WERI-Rb-1 (cell line): ENCODE results near the gene RRP7A.
"Not testable (repeated sequence)": the region's sequence is repeated elsewhere in the genome, so short reads cannot be mapped to it uniquely, and the experiment has no call there.

Source experiments
- DNase-seq: peaks from one replicate; pipeline ENCODE4 v3.0.0-alpha.2; 2020
- H3K27ac ChIP-seq: fragments of 250-450 bp; sonication (Bioruptor Pico); 2 replicates; pipeline ENCODE4 v1.5.1; 2020; ENCODE audit warnings: mild to moderate bottlenecking, moderate library complexity
- H3K27me3 ChIP-seq: fragments of 250-450 bp; sonication (Bioruptor Pico); 2 replicates; pipeline ENCODE4 v1.5.1; 2021; ENCODE audit warnings: mild to moderate bottlenecking, low read depth, moderate library complexity; ENCODE audit not compliant: insufficient read depth, severe bottlenecking
- H3K36me3 ChIP-seq: fragments of 250-450 bp; sonication (Bioruptor Pico); 2 replicates; pipeline ENCODE4 v1.5.1; 2020; ENCODE audit warnings: mild to moderate bottlenecking, moderate library complexity
- H3K4me3 ChIP-seq: 2 replicates; pipeline ENCODE4 v1.5.1; 2011; ENCODE audit warnings: low read depth, mild to moderate bottlenecking, control low read depth, low read length
- H3K9me3 ChIP-seq: fragments of 250-450 bp; sonication (Bioruptor Pico); 2 replicates; pipeline ENCODE4 v1.5.1; 2021; ENCODE audit warnings: mild to moderate bottlenecking, moderate library complexity; ENCODE audit not compliant: severe bottlenecking
- TF ChIP-seq, protein P1 (sequence below): IDR thresholded peaks from 2 replicates; pipeline ENCODE4 v1.5.1; 2011; ENCODE audit warnings: low read depth, mild to moderate bottlenecking, control low read depth, inconsistent platforms, low read length

Gene RRP7A

DNA sequence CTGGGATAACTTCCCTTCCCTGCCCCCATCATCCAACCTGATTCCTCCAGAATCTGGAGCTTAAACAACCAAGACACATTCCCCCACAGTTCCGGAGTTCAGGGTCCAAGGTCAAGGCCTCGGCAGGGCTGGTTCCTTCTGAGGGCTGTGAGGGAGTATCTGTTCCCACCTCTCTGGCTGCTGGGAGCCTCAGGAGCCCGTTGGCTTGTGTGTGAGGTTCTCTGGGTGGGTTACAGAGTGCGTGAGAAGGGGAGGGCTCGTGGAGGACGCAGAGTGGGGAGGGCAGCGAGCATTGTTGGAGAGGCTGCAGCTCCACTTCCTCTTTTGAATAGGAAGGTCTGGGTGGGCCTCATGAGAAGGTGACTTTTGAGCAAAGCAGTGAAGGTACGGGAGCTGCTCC lies 42.7 kb upstream of the RRP7A start:
- H3K4me3 ChIP-seq = no peak overlapping the region
- DNase-seq = no peak
- TF ChIP-seq, protein P1, sequence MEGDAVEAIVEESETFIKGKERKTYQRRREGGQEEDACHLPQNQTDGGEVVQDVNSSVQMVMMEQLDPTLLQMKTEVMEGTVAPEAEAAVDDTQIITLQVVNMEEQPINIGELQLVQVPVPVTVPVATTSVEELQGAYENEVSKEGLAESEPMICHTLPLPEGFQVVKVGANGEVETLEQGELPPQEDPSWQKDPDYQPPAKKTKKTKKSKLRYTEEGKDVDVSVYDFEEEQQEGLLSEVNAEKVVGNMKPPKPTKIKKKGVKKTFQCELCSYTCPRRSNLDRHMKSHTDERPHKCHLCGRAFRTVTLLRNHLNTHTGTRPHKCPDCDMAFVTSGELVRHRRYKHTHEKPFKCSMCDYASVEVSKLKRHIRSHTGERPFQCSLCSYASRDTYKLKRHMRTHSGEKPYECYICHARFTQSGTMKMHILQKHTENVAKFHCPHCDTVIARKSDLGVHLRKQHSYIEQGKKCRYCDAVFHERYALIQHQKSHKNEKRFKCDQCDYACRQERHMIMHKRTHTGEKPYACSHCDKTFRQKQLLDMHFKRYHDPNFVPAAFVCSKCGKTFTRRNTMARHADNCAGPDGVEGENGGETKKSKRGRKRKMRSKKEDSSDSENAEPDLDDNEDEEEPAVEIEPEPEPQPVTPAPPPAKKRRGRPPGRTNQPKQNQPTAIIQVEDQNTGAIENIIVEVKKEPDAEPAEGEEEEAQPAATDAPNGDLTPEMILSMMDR = no peak
- H3K9me3 ChIP-seq = peaks cover 4% of the 10 kb centered on the region
- 0 out of 2 replicates have a peak overlapping the region, but pooled peaks have one; percentile 9 for H3K27ac ChIP-seq
- no peaks in the 10 kb centered on the region for H3K27me3 ChIP-seq
- peaks cover 19% of the 10 kb centered on the region for H3K36me3 ChIP-seq

DNA sequence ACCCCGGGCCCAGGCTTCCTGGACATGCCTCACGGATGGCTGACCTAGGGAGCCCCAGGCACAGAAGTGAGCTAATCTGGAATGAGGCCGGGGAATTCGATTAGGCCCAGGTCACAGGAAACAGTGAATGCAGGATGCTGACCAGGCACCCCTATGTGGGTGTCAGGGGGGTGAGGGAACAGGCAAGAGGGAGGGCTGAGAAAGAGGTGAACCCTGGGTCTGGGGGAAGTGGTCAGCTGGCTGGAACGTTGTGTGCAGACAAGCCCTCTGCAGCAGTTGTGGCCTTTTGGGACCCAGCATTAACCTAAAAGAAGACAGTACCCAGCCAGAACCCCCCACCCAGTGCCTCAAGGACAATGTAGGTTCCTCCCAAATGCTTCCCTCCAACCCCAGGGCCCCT lies 42.3 kb upstream of the RRP7A start:
- H3K4me3 ChIP-seq = no peak overlapping the region

DNA sequence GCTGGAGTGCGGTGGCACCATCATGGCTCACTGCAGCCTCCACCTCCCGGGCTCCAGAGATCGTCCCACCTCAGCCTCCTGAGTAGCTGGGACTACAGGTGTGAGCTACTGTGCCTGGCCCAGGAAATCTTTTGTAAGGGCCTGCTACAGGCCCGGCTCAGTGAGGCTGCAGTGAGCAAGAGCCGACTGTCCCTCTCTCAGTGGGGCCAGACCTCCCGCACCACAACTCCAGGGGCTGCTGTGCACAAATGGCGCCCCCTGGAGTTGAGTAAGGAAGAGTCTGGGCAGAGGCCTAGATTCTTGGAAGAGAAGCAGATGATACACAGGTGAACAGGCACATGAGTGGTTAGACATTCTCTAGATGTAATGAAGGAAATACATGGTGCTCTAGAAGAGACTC lies 41.2 kb upstream of the RRP7A start:
- peaks cover 4% of the 10 kb centered on the region for H3K9me3 ChIP-seq
- peaks cover 14% of the 10 kb centered on the region for H3K36me3 ChIP-seq
- no peak overlapping the region for H3K27ac ChIP-seq
- TF ChIP-seq, protein P1 = peak; percentile 69
- no peaks in the 10 kb centered on the region for H3K27me3 ChIP-seq
- H3K4me3 ChIP-seq = no peak overlapping the region
- DNase-seq = peak; percentile 39

More for the DNA sequence above, 42.3 kb upstream of the RRP7A start:
- Histone ChIP-seq H3K27me3 (no peaks in the 10 kb centered on the region), H3K9me3 (peaks cover 4% of the 10 kb centered on the region), H3K36me3 (peaks cover 19% of the 10 kb centered on the region), H3K27ac (no peak overlapping the region)
- DNase-seq = no peak
- TF ChIP-seq, protein P1 = no peak

DNA sequence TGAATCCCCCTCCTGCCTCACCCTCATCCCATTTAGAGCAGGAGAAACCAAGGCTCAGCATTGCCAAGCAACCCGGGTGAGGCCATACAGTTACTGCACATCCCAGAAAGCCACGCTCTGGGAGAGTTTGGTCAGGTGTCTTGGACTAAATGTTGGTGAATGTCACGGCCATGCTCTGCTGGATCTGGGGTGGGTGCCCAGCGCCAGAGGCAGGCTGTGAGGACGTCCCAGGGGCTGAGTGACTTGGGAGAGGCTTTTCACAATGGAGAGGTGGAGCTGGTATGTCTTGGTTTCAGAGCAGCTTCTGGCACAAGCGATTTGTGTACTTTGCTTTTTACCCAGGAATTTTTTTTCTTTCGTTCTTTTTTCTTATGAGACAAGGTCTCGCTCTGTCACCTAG lies 40.8 kb upstream of the RRP7A start:
- TF ChIP-seq, protein P1 = no peak
- DNase-seq = no peak
- Histone ChIP-seq H3K4me3 (no peak overlapping the region), H3K36me3 (peaks cover 10% of the 10 kb centered on the region), H3K27me3 (no peaks in the 10 kb centered on the region), H3K27ac (no peak overlapping the region), H3K9me3 (peaks cover under 1% of the 10 kb centered on the region)

DNA sequence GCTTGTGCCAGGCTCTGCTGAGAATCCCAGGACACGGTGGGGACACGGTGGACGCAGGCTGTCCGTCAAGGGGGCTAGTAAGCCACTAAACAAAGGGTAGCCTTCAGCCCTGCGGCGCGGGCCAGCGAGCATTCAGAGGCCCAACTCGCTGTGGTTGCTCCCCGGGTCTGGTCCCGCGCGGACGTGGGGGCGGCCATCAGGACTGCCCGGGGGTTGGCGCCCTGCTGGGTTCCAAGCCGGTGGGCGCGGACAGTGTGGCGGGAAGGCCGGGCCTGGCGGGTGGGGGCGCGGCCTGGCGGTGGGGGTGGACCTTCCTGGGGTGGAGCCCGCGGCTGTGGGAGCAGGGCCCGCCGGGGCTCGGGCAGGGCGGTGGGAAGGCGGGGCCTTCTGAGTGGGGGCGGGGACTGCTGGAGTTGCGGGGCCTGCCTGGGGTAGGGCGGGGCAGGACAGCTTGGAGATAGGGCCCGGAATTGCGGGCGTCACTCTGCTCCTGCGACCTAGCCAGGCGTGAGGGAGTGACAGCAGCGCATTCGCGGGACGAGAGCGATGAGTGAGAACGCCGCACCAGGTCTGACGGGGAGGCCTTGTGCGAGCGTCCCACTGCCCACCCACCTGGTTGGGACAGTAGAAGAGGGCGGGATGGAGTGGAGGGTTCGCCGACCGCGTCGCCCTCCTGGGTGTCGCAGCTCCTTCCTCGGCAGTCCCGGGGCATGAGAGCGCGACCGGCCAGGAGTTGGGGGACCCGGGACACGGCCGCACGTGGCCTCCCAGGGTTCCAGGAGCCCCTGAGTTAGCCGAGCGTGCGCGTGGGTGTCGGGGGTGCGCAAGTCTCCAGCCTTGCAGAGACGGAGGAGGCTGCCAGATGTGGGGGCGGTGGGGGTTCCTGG lies 34.1 kb upstream of the RRP7A start, which contains the start of gene SERHL2:
Gene SERHL2 (plus strand): TSS at position 482 of the 887 bp plus-strand sequence. CDS start 65 bp downstream, at position 547.
- Histone ChIP-seq H3K4me3 (peak within 1 kb of the TSS; percentile 54), H3K27ac (peak within 1 kb of the TSS; percentile 70), H3K27me3 (no peaks in the 10 kb centered on the region), H3K36me3 (no peaks in the 10 kb centered on the region), H3K9me3 (no peaks in the 10 kb centered on the region)
- TF ChIP-seq, protein P1 = no peak
- peak; percentile 96 for DNase-seq

DNA sequence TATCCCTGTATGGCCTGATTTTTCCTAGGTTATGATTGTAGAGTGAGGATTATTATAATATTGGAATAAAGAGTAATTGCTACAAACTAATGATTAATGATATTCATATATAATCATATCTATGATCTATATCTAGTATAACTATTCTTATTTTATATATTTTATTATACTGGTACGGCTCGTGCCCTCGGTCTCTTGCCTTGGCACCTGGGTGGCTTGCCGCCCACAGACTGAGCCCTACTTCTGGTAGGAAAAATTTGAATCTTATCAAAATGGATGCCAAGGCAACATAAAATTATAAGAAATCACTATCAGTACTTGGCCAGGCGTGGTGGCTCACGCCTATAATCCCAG lies 32.7 kb upstream of the RRP7A start:
- not testable (repeated sequence) for H3K4me3 ChIP-seq, H3K27ac ChIP-seq

More for the DNA sequence above, 32.7 kb upstream of the RRP7A start:
- DNase-seq, H3K9me3 ChIP-seq, H3K36me3 ChIP-seq, H3K27me3 ChIP-seq: not testable (repeated sequence)
